MM.1S (cell line): ENCODE data around the gene NUMB.

Experiments
- DNase-seq: peaks from one replicate; pipeline ENCODE4 v3.0.0-alpha.2; 2015
- H2AFZ ChIP-seq: fragments of 300-600 bp; sonication (generic); 2 replicates; pipeline ENCODE4 v1.6.0; 2016; ENCODE audit warnings: antibody characterized with exemption, low read length
- H3F3A ChIP-seq: fragments of 300-600 bp; sonication (generic); 2 replicates; pipeline ENCODE4 v1.6.1; 2016; ENCODE audit warnings: mild to moderate bottlenecking, antibody characterized with exemption, low read length, moderate library complexity, mixed read lengths; ENCODE audit not compliant: insufficient read depth
- H3K27ac ChIP-seq: fragments of 300-600 bp; sonication (generic); 2 replicates; pipeline ENCODE4 v1.5.1; 2016; ENCODE audit warnings: mild to moderate bottlenecking, low read length
- H3K27me3 ChIP-seq: fragments of 300-600 bp; sonication (generic); replicated peaks from 2 replicates; pipeline ENCODE4 v1.6.0; 2016; ENCODE audit warnings: low read length; ENCODE audit not compliant: insufficient read depth
- H3K36me3 ChIP-seq: fragments of 300-600 bp; sonication (generic); replicated peaks from 2 replicates; pipeline ENCODE4 v1.6.1; 2016; ENCODE audit warnings: mild to moderate bottlenecking, low read length, mixed read lengths; ENCODE audit not compliant: insufficient read depth
- H3K4me1 ChIP-seq: fragments of 300-600 bp; sonication (generic); 2 replicates; pipeline ENCODE4 v1.6.1; 2016; ENCODE audit warnings: low read length, mixed read lengths
- H3K4me2 ChIP-seq: fragments of 300-600 bp; sonication (generic); 2 replicates; pipeline ENCODE4 v1.6.0; 2016; ENCODE audit warnings: low read depth, low read length
- H3K4me3 ChIP-seq: fragments of 300-600 bp; sonication (generic); 2 replicates; pipeline ENCODE4 v1.5.1; 2016; ENCODE audit warnings: low read length, mixed read lengths
- H3K79me2 ChIP-seq: fragments of 300-600 bp; sonication (generic); 2 replicates; pipeline ENCODE4 v1.6.1; 2016; ENCODE audit warnings: mixed run types, low read length, mixed read lengths
- H3K9ac ChIP-seq: fragments of 300-600 bp; sonication (generic); 2 replicates; pipeline ENCODE4 v1.6.1; 2016; ENCODE audit warnings: low read length, mixed read lengths
- H3K9me2 ChIP-seq: fragments of 300-600 bp; sonication (generic); replicated peaks from 2 replicates; pipeline ENCODE4 v1.6.1; 2016; ENCODE audit warnings: mild to moderate bottlenecking, low read length, mixed read lengths; ENCODE audit not compliant: insufficient read depth
- H3K9me3 ChIP-seq: fragments of 300-600 bp; sonication (generic); replicated peaks from 2 replicates; pipeline ENCODE4 v1.6.1; 2016; ENCODE audit warnings: mild to moderate bottlenecking, low read length, mixed read lengths; ENCODE audit not compliant: insufficient read depth
- H4K20me1 ChIP-seq: fragments of 300-600 bp; sonication (generic); 2 replicates; pipeline ENCODE4 v1.6.1; 2016; ENCODE audit warnings: mild to moderate bottlenecking, low read length, moderate library complexity, mixed read lengths; ENCODE audit not compliant: insufficient read depth
- CTCF ChIP-seq: fragments of 300-600 bp; sonication (generic); IDR thresholded peaks from 2 replicates; pipeline ENCODE4 v1.5.1; 2016; ENCODE audit warnings: antibody characterized with exemption, low read length, mixed read lengths
- EZH2 ChIP-seq: fragments of 300-600 bp; sonication (generic); optimal IDR thresholded peaks from 2 replicates; pipeline ENCODE3; 2017; ENCODE audit warnings: low read depth, mild to moderate bottlenecking, antibody characterized with exemption, low read length, mixed read lengths
- EZH2phosphoT487 ChIP-seq: fragments of 300-600 bp; sonication (generic); IDR thresholded peaks from 2 replicates; pipeline ENCODE4 v1.6.1; 2018; ENCODE audit warnings: antibody characterized with exemption, low read length

The NUMB gene

GRCh38 chr14:73472185-73473114 lies 14.1 kb upstream of the NUMB start:
- no peak overlapping the region for H3K27ac ChIP-seq
- DNase-seq, result peak; percentile 51
- no peaks in the 10 kb centered on the region for H3K27me3 ChIP-seq
- no peaks in the 10 kb centered on the region for H3F3A ChIP-seq
- TF ChIP-seq EZH2, result no peak
- no peak for TF ChIP-seq EZH2phosphoT487
- TF ChIP-seq CTCF, result peak; percentile 48
- H2AFZ ChIP-seq, result no peak overlapping the region
- no peak overlapping the region for H3K4me3 ChIP-seq
- no peaks in the 10 kb centered on the region for H3K9me3 ChIP-seq
- H4K20me1 ChIP-seq, result no peaks in the 10 kb centered on the region
- H3K9me2 ChIP-seq, result no peaks in the 10 kb centered on the region
- H3K4me2 ChIP-seq, result no peak overlapping the region
- no peak overlapping the region for H3K9ac ChIP-seq
- no peaks in the 10 kb centered on the region for H3K4me1 ChIP-seq
- no peaks in the 10 kb centered on the region for H3K79me2 ChIP-seq
- no peaks in the 10 kb centered on the region for H3K36me3 ChIP-seq

GRCh38 chr14:73471582-73472184 lies 13.3 kb upstream of the NUMB start:
- Histone ChIP-seq H3F3A (no peaks in the 10 kb centered on the region), H3K4me3 (no peak overlapping the region), H3K4me2 (no peak overlapping the region), H3K36me3 (no peaks in the 10 kb centered on the region), H3K9me2 (no peaks in the 10 kb centered on the region), H4K20me1 (no peaks in the 10 kb centered on the region), H3K9ac (no peak overlapping the region), H3K9me3 (no peaks in the 10 kb centered on the region), H3K4me1 (no peaks in the 10 kb centered on the region), H3K79me2 (no peaks in the 10 kb centered on the region), H3K27me3 (no peaks in the 10 kb centered on the region), H2AFZ (no peak overlapping the region), H3K27ac (no peak overlapping the region)
- no peak for TF ChIP-seq EZH2phosphoT487
- TF ChIP-seq CTCF, result no peak
- TF ChIP-seq EZH2, result no peak
- DNase-seq, result no peak

GRCh38 chr14:73468828-73469375 lies 10.6 kb upstream of the NUMB start:
- no peak overlapping the region for H2AFZ ChIP-seq
- H3K79me2 ChIP-seq, result no peaks in the 10 kb centered on the region
- no peak overlapping the region for H3K27ac ChIP-seq
- no peaks in the 10 kb centered on the region for H3K27me3 ChIP-seq
- H4K20me1 ChIP-seq, result no peaks in the 10 kb centered on the region
- TF ChIP-seq EZH2 (no peak), CTCF (no peak)
- no peak overlapping the region for H3K9ac ChIP-seq
- no peaks in the 10 kb centered on the region for H3K4me1 ChIP-seq
- H3F3A ChIP-seq, result no peaks in the 10 kb centered on the region
- no peaks in the 10 kb centered on the region for H3K9me2 ChIP-seq
- H3K4me2 ChIP-seq, result no peak overlapping the region
- H3K36me3 ChIP-seq, result no peaks in the 10 kb centered on the region
- no peak for DNase-seq
- H3K4me3 ChIP-seq, result no peak overlapping the region
- no peaks in the 10 kb centered on the region for H3K9me3 ChIP-seq
